ENCODE results near the gene SLC16A13.

DNA sequence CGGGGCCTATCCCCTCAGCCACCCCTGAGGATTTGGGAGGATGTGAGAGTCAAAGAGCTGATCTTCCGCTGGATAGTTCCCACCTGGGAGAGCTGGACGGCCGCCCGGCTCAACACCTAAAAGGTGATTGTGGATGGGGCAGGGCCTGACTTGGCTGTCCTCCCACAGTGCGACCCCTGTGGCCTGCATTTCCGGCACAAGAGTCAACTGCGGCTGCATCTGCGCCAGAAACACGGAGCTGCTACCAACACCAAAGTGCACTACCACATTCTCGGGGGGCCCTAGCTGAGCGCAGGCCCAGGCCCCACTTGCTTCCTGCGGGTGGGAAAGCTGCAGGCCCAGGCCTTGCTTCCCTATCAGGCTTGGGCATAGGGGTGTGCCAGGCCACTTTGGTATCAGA, 8.5 kb upstream of the SLC16A13 start:
- TF ChIP-seq EZH2 (IDR thresholded peaks at IDR 0.05; ENCODE audit: insufficient read depth, poor library complexity, severe bottlenecking) = no peak
- no peak for TF ChIP-seq EZH2phosphoT487 (IDR thresholded peaks at IDR 0.05; ENCODE audit: insufficient read depth, low read depth)
